Measurements from ENCODE around the gene BEGAIN.

Gene BEGAIN

GRCh38 chr14:100589071-100589759, 2.0 kb upstream of the BEGAIN start:
- no peak for TF ChIP-seq CTCF (IDR thresholded peaks at IDR 0.05; ENCODE audit: low read depth, low read length, missing control alignments)
- no peak overlapping the region for H3K4me3 ChIP-seq (ENCODE audit: low read depth, low read length)
- in situ Hi-C loops (cut with HindIII; ENCODE audit: low sequenced_read_pairs): no loop called here
- DNase-seq (ENCODE audit: low read depth): no peak

- in situ Hi-C loops (cut with HindIII; ENCODE audit: low sequenced_read_pairs): no loop called here
- H3K4me3 ChIP-seq (ENCODE audit: low read depth, low read length): no peak overlapping the region
- TF ChIP-seq CTCF (IDR thresholded peaks at IDR 0.05; ENCODE audit: low read depth, low read length, missing control alignments): no peak
- no peak for DNase-seq (ENCODE audit: low read depth)
Observed at GRCh38 chr14:100588671-100589070, 1.5 kb upstream of the BEGAIN start.

GRCh38 chr14:100587763-100588411, 670 bp upstream of the BEGAIN start:
- H3K4me3 ChIP-seq (ENCODE audit: low read depth, low read length): no peak overlapping the region
- no peak for TF ChIP-seq CTCF (IDR thresholded peaks at IDR 0.05; ENCODE audit: low read depth, low read length, missing control alignments)
- no peak for DNase-seq (ENCODE audit: low read depth)
- in situ Hi-C loops (cut with HindIII; ENCODE audit: low sequenced_read_pairs): no loop called here

GRCh38 chr14:100586403-100587085, 673 bp downstream of the BEGAIN start:
- DNase-seq (ENCODE audit: low read depth): no peak
- TF ChIP-seq CTCF (IDR thresholded peaks at IDR 0.05; ENCODE audit: low read depth, low read length, missing control alignments): no peak
- peak overlapping the region; percentile 47 for H3K4me3 ChIP-seq (ENCODE audit: low read depth, low read length)
- in situ Hi-C loops (cut with HindIII; ENCODE audit: low sequenced_read_pairs): no loop called here

- in situ Hi-C loops (cut with HindIII; ENCODE audit: low sequenced_read_pairs): no loop called here
- H3K4me3 ChIP-seq (ENCODE audit: low read depth, low read length): peak overlapping the region; percentile 47
- no peak for TF ChIP-seq CTCF (IDR thresholded peaks at IDR 0.05; ENCODE audit: low read depth, low read length, missing control alignments)
- DNase-seq (ENCODE audit: low read depth): no peak
Observed at GRCh38 chr14:100586153-100586402, 1.1 kb downstream of the BEGAIN start.

- H3K4me3 ChIP-seq (ENCODE audit: low read depth, low read length): no peak overlapping the region
- in situ Hi-C loops (cut with HindIII; ENCODE audit: low sequenced_read_pairs): no loop called here
- no peak for DNase-seq (ENCODE audit: low read depth)
- no peak for TF ChIP-seq CTCF (IDR thresholded peaks at IDR 0.05; ENCODE audit: low read depth, low read length, missing control alignments)
Observed at GRCh38 chr14:100585448-100586152, 1.6 kb downstream of the BEGAIN start.

All from astrocyte of the cerebellum (primary cell).